ENCODE measurements around the gene PRLR. TPM values are rescaled to one million over a fixed set of nuclear protein-coding genes. Genes with fewer than 3 reads are reported as not detected.

The PRLR gene
- total and polyA plus RNA-seq, 2 experiments from 2014 or later = 0.31 to 2.2 TPM

- TF ChIP-seq EZH2 (IDR thresholded peaks at IDR 0.05; ENCODE audit: low read depth, unreplicated experiment) (no peak), REST (IDR thresholded peaks at IDR 0.05; ENCODE audit: unreplicated experiment) (no peak), EZH2phosphoT487 (IDR thresholded peaks at IDR 0.05; ENCODE audit: unreplicated experiment) (no peak), POLR2AphosphoS5 (IDR thresholded peaks at IDR 0.05; ENCODE audit: low read depth) (no peak)
These were observed 134.1 kb downstream of the PRLR start (continued) for GRCh38 chr5:35096216-35096615.

GRCh38 chr5:35095366-35095765 is 134.9 kb downstream of the PRLR start:
- H3K4me3 ChIP-seq = no peak overlapping the region
- H3K4me2 ChIP-seq = no peak overlapping the region
- no peak for DNase-seq (ENCODE audit: low spot score)
- no peak overlapping the region for H2AFZ ChIP-seq
- peaks cover 8% of the 10 kb centered on the region for H3K4me1 Mint-ChIP-seq
- H3F3A ChIP-seq (replicated peaks; ENCODE audit: low read depth) = no peaks in the 10 kb centered on the region
- H3K27me3 ChIP-seq (ENCODE audit: insufficient read depth) = no peaks in the 10 kb centered on the region
- no peaks in the 10 kb centered on the region for H3K79me2 ChIP-seq (replicated peaks; ENCODE audit: insufficient read depth)
- no peaks in the 10 kb centered on the region for H3K36me3 Mint-ChIP-seq (ENCODE audit: low read depth)
- H3K9me3 Mint-ChIP-seq = no peaks in the 10 kb centered on the region; the same call in 2 of the 3 replicates
- no peaks in the 10 kb centered on the region for H3K27me3 Mint-ChIP-seq (ENCODE audit: insufficient read depth, low read depth, poor library complexity)
- H3K9me2 ChIP-seq (ENCODE audit: insufficient read depth) = peaks cover 9% of the 10 kb centered on the region; the same call in 1 of the 2 replicates
- no peak overlapping the region for H3K27ac Mint-ChIP-seq
- H3K4me3 Mint-ChIP-seq = no peak overlapping the region
- no peaks in the 10 kb centered on the region for H3K36me3 ChIP-seq (ENCODE audit: insufficient read depth)
- H3K27ac ChIP-seq (ENCODE audit: low read depth) = no peak overlapping the region
- H3K4me1 ChIP-seq (ENCODE audit: insufficient read depth) = peaks cover 11% of the 10 kb centered on the region; the same call in 1 of the 2 replicates
- H4K20me1 ChIP-seq (replicated peaks; ENCODE audit: insufficient read depth) = no peaks in the 10 kb centered on the region
- ATAC-seq = no peak
- TF ChIP-seq REST (IDR thresholded peaks at IDR 0.05; ENCODE audit: unreplicated experiment) = no peak
- no peak for TF ChIP-seq ETS1 (IDR thresholded peaks at IDR 0.05)
- no peak for TF ChIP-seq ZNF331 (CRISPR knock-in tag; IDR thresholded peaks at IDR 0.05; ENCODE audit: low read depth)
- no peak for TF ChIP-seq EZH2phosphoT487 (IDR thresholded peaks at IDR 0.05; ENCODE audit: unreplicated experiment)
- no peak for TF ChIP-seq NANOG (IDR thresholded peaks at IDR 0.05; ENCODE audit: borderline replicate concordance)
- TF ChIP-seq EZH2 (IDR thresholded peaks at IDR 0.05; ENCODE audit: low read depth, unreplicated experiment) = no peak
- no peak for TF ChIP-seq ZNF114 (CRISPR knock-in tag; IDR thresholded peaks at IDR 0.05)
- no peak for TF ChIP-seq JUNB (IDR thresholded peaks at IDR 0.05; ENCODE audit: unreplicated experiment)
- TF ChIP-seq CREB1 (CRISPR knock-in tag; IDR thresholded peaks at IDR 0.05; ENCODE audit: low read depth) = no peak
- TF ChIP-seq CTCF (conservative IDR thresholded peaks at IDR 0.05; ENCODE audit: low read depth in 2 of 2) = no peak
- no peak for TF ChIP-seq STAT1 (IDR thresholded peaks at IDR 0.05; ENCODE audit: unreplicated experiment)
